SK-N-SH treated with all-trans-retinoic acid at 6 μM for 48 hours (cell line): ENCODE measurements around the gene YPEL3.

ENCODE experiments used
- CREB5 ChIP-seq: fragments of 250-450 bp; sonication (Bioruptor Pico); IDR thresholded peaks from 2 replicates; pipeline ENCODE4 v1.5.1; 2020; ENCODE audit warnings: low read depth, mild to moderate bottlenecking, moderate library complexity
- PATZ1 ChIP-seq: fragments of 250-450 bp; sonication (Bioruptor Pico); IDR thresholded peaks from 2 replicates; pipeline ENCODE4 v1.8.0; 2020; ENCODE audit warnings: mild to moderate bottlenecking, moderate library complexity, borderline replicate concordance
- TF ChIP-seq, protein P1 (sequence below): fragments of 250-450 bp; sonication (Bioruptor Pico); IDR thresholded peaks from 2 replicates; pipeline ENCODE4 v1.5.0; 2020; ENCODE audit warnings: mild to moderate bottlenecking, moderate library complexity

DNA sequence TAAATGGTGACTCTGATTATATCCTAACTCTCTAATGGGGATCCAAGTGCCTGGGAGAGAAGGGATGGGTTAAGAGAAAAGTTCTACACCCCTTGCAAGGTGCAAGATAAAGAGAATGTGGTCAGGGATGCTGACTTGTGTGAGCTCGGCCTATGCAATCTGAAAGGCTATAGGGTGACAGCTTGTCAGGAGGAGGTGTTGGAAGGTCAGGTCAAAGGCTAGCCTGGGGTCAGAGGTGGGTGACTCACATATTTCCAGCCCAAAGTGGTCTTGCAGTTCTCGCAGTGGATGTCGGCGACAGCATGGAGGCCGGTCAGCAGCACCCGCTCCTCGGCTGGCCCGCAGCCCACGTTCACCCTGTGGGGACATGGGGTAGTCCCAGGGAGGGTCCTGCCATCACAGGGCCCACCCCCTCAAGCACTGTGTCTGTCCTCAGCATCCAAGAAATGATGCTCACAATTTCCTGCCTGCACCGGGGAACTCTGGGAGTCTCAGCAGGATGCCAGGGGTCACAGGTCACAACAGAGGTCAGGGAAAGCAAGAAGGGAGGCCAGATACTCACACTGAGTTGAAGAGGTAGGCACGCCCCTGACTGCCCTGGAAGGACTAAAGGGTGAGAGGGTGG, 1.4 kb downstream of the YPEL3 start:
- no peak for TF ChIP-seq PATZ1
- TF ChIP-seq CREB5 (CRISPR knock-in tag), result no peak
- TF ChIP-seq, protein P1, sequence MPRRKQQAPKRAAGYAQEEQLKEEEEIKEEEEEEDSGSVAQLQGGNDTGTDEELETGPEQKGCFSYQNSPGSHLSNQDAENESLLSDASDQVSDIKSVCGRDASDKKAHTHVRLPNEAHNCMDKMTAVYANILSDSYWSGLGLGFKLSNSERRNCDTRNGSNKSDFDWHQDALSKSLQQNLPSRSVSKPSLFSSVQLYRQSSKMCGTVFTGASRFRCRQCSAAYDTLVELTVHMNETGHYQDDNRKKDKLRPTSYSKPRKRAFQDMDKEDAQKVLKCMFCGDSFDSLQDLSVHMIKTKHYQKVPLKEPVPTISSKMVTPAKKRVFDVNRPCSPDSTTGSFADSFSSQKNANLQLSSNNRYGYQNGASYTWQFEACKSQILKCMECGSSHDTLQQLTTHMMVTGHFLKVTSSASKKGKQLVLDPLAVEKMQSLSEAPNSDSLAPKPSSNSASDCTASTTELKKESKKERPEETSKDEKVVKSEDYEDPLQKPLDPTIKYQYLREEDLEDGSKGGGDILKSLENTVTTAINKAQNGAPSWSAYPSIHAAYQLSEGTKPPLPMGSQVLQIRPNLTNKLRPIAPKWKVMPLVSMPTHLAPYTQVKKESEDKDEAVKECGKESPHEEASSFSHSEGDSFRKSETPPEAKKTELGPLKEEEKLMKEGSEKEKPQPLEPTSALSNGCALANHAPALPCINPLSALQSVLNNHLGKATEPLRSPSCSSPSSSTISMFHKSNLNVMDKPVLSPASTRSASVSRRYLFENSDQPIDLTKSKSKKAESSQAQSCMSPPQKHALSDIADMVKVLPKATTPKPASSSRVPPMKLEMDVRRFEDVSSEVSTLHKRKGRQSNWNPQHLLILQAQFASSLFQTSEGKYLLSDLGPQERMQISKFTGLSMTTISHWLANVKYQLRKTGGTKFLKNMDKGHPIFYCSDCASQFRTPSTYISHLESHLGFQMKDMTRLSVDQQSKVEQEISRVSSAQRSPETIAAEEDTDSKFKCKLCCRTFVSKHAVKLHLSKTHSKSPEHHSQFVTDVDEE (CRISPR knock-in tag), result no peak
